Measurements from ENCODE around the gene CPPED1. TPM values are rescaled to one million over a fixed set of nuclear protein-coding genes. Genes with fewer than 3 reads are reported as not detected.
A peak's percentile ranks its signal among the peaks of the same experiment; 100 is the strongest.
"Not testable (repeated sequence)": the region's sequence is repeated elsewhere in the genome, so short reads cannot be mapped to it uniquely, and the experiment has no call there.

CPPED1 gene
- total RNA-seq (2014; rRNA removed; shearing (Covaris generic)) = 51.1 and 61.5 TPM in 2 replicates

DNA sequence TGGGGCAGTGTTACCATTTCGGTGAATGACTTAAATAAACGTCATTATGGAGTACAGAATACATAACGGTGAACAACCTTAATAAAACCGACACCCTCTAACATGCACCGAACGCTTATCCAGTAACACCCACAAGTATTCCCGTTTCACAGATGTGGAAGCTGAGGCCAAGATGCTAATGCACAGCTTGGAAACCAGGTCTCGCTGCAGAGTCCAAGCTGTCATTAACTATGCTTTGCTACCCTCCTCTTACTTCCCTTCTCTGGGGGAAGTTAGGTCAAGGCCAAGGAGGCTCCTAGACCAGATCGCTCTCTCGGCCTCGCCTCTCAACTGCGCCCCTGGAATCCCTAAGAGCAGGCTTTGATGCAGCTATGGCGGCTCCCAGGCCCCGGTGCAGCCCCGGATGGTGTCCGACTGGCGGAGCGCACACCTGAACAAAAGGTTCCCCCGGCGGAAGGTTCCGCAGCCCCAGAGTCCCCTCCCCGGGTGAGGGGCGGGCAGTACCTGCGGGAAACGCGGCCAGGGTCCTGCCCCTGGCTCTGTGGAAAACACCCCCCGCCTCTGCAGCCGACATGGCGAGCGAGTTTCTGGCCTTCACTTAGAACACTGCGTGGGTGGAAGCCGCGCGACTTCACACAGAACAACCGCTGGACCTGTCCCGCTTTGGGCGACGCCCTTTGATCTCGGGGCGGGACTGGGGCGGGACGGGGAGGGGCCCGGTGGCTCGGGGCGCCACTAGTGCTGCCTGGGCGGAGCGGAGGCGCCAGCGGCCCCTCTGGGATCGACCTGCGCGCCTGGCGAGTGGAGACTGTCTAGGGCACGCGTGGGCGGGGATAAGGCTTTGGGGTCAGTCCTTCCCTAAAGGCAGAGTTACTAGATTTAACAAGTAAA lies at the start of gene CPPED1:
TSS of gene CPPED1 (minus strand) at position 685 of the 891 bp plus-strand sequence. CDS start at position 574, 111 bp downstream.
- in situ Hi-C loops (cut with HindIII; ENCODE audit: low sequenced_read_pairs) = no loop called here
- peak; percentile 83 for DNase-seq (ENCODE audit: low spot score)

- in situ Hi-C loops (cut with HindIII; ENCODE audit: low sequenced_read_pairs) = no loop called here
- no peak for DNase-seq (ENCODE audit: low spot score)
These were observed 46.5 kb upstream of the CPPED1 start for GRCh38 chr16:12850186-12850585.

- in situ Hi-C loops (cut with HindIII; ENCODE audit: low sequenced_read_pairs) = no loop called here
- DNase-seq (ENCODE audit: low spot score) = no peak
These were observed 42.9 kb upstream of the CPPED1 start for GRCh38 chr16:12846592-12846991.

GRCh38 chr16:12845282-12845681 lies 41.6 kb upstream of the CPPED1 start:
- DNase-seq (ENCODE audit: low spot score) = no peak
- in situ Hi-C loops (cut with HindIII; ENCODE audit: low sequenced_read_pairs) = no loop called here

DNA sequence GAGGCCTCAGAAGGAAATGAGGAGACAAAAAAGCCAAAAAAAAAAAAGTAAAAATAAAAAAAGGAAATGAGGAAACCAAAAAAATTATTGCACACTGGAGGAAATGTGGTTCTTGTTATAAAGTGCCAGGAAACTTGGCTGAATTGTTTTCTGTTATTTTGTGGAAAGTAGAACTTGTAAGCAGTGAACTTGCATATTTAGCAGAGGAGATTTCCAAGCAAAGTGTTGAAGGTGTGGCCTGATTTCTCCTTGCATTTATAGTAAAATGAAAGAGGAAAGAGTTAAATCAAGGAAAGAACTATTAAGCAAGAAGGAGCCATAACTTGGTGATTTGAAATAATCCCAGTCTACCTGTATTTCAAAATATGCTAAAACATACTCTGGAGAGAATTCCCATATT lies 34.1 kb upstream of the CPPED1 start:
- DNase-seq (ENCODE audit: low spot score) = no peak
- in situ Hi-C loops (cut with HindIII; ENCODE audit: low sequenced_read_pairs) = no loop called here

DNA sequence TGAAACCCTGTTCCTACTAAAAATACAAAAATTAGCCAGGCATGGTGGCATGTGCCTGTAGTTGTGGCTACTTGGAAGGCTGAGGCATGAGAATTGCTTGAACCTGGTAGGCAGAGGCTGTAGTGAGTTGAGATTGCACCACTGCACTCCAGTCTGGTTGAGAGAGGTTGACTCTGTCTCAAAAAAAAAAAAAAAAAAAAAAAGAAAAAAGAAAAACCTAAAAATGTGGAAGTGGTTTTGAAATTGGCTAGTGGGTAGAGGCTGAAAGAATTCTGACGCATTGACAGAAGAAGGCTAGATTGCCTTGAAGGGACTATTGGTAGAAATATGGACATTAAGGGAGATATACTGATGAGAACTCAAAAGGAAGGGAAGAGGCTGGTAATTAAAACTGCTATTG lies 33.6 kb upstream of the CPPED1 start:
- DNase-seq (ENCODE audit: low spot score) = no peak
- in situ Hi-C loops (cut with HindIII; ENCODE audit: low sequenced_read_pairs) = no loop called here

DNA sequence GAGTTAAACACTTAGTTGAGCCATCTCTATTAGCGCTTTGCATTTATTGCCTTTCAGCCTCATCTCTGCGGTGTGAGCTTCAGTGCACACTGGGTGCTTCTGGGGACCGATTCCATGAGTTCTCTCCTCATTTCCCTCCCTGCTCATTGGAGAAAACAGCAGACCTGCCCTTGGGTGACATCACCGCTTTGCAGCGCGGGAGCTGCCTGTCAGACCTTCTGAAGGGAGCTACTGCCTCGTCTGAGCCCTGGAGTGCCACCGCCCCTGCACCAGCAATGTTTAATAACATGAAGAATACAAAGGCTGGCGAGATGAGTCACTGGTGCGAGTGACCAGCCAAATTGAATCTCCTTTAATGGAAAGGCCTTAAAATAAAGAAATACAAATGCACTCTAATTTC lies 30.2 kb upstream of the CPPED1 start:
- no peak for DNase-seq (ENCODE audit: low spot score)
- in situ Hi-C loops (cut with HindIII; ENCODE audit: low sequenced_read_pairs) = no loop called here

DNA sequence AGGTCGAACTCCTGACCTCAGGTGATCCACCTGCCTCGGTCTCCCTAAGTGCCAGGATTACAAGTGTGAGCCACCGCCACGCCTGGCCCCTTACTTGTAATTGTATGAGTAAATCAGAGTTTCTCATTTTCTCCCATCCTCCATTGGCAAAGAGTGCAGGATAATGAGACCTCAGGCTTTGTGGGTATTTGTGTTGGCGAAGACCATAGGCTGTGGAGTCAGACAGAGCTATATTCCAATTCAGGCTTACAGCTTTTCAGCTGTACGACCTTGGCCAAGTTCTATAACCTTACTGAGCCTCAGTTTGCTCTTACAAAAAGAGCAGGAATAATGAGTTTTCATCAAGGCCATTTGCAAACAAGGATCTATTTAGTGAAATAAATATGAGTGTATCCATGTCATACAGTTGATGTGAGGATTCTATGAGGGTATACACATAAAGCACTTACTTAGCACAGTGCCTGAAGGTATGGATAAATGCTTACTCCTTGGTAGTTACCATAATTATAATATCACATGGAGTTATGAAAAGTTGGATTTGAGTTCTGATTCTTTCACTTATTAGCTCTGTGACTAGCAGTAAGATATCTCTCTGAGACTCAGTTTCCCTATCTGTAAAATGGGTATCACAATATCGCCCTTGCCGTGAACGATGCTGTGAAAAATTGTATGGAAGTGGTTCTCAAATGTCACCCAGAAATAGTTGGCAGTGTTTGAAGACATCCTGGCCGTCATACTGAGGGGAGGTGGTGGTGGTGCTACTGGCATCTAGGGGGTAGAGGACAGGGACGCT lies 25.6 kb upstream of the CPPED1 start:
- no peak for DNase-seq (ENCODE audit: low spot score)
- in situ Hi-C loops (cut with HindIII; ENCODE audit: low sequenced_read_pairs) = no loop called here

GRCh38 chr16:12828206-12828605 lies 24.5 kb upstream of the CPPED1 start:
- in situ Hi-C loops (cut with HindIII; ENCODE audit: low sequenced_read_pairs) = no loop called here

GRCh38 chr16:12826559-12826958 lies 22.9 kb upstream of the CPPED1 start:
- no peak for DNase-seq (ENCODE audit: low spot score)
- in situ Hi-C loops (cut with HindIII; ENCODE audit: low sequenced_read_pairs) = no loop called here

More at GRCh38 chr16:12828206-12828605, 24.5 kb upstream of the CPPED1 start:
- no peak for DNase-seq (ENCODE audit: low spot score)

GRCh38 chr16:12819126-12820117 lies 15.7 kb upstream of the CPPED1 start:
- in situ Hi-C loops (cut with HindIII; ENCODE audit: low sequenced_read_pairs) = no loop called here
- DNase-seq (ENCODE audit: low spot score) = no peak

DNA sequence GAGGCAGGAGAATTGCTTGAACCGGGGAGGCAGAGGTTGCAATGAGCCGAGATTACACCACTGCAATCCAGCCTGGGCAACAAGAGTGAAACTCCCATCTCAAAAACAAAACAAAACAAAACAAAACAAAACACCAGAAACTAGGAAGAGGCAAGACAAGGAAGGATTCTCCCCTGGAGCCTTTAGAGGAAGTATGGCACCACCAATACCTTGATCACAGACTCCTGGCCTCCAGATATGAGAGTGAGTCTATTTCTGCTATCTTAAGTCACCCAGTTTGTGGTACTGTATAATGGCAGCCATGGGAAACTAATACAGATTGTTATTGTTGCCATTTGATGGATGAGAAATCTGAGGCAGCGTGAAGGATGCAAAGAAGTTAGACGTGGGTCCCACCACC lies 14.6 kb upstream of the CPPED1 start:
- DNase-seq (ENCODE audit: low spot score) = no peak
- in situ Hi-C loops (cut with HindIII; ENCODE audit: low sequenced_read_pairs) = no loop called here

- DNase-seq (ENCODE audit: low spot score); in situ Hi-C loops (cut with HindIII; ENCODE audit: low sequenced_read_pairs): not testable (repeated sequence)
These were observed 13.1 kb upstream of the CPPED1 start for GRCh38 chr16:12816791-12817214.

GRCh38 chr16:12815361-12815760 lies 11.7 kb upstream of the CPPED1 start:
- in situ Hi-C loops (cut with HindIII; ENCODE audit: low sequenced_read_pairs) = no loop called here
- DNase-seq (ENCODE audit: low spot score) = no peak

- DNase-seq (ENCODE audit: low spot score); in situ Hi-C loops (cut with HindIII; ENCODE audit: low sequenced_read_pairs): not testable (repeated sequence)
These were observed 10.0 kb upstream of the CPPED1 start for GRCh38 chr16:12813734-12814133.

- in situ Hi-C loops (cut with HindIII; ENCODE audit: low sequenced_read_pairs); DNase-seq (ENCODE audit: low spot score): not testable (repeated sequence)
These were observed 9.6 kb upstream of the CPPED1 start for GRCh38 chr16:12813321-12813720.

- in situ Hi-C loops (cut with HindIII; ENCODE audit: low sequenced_read_pairs) = no loop called here
- DNase-seq (ENCODE audit: low spot score) = no peak
These were observed 8.0 kb upstream of the CPPED1 start for GRCh38 chr16:12811441-12812383.

GRCh38 chr16:12805066-12805465 lies 1.4 kb upstream of the CPPED1 start:
- in situ Hi-C loops (cut with HindIII; ENCODE audit: low sequenced_read_pairs) = no loop called here
- DNase-seq (ENCODE audit: low spot score) = no peak
